Fibroblast of lung (primary cell): ENCODE data around the gene BRD8. TPM values are rescaled to one million over a fixed set of nuclear protein-coding genes. Genes with fewer than 3 reads are reported as not detected.

Source experiments
- DNase-seq, 2 donors: peaks; one replicate each; pipeline versions ENCODE4 v3.0.0 to v3.0.0-alpha.2; 2010; ENCODE audit warnings: low read depth in 2 of 2
- H2AFZ ChIP-seq: 2 replicates; pipeline ENCODE4 v1.5.1; 2012; ENCODE audit warnings: low read length, control low read depth, inconsistent platforms
- H3K27ac ChIP-seq: 2 replicates; pipeline ENCODE4 v1.5.1; 2011; ENCODE audit warnings: low read length, control low read depth; ENCODE audit not compliant: insufficient read depth
- H3K27me3 ChIP-seq: 2 replicates; pipeline ENCODE4 v1.5.1; 2011; ENCODE audit warnings: mild to moderate bottlenecking, low read length; ENCODE audit not compliant: control insufficient read depth, insufficient read depth
- H3K36me3 ChIP-seq: 2 replicates; pipeline ENCODE4 v1.5.1; 2011; ENCODE audit warnings: low read length; ENCODE audit not compliant: control insufficient read depth, insufficient read depth
- H3K4me1 ChIP-seq: 2 replicates; pipeline ENCODE4 v1.5.1; 2011; ENCODE audit warnings: low read length; ENCODE audit not compliant: control insufficient read depth, insufficient read depth; ENCODE audit errors: extremely low read depth
- H3K4me2 ChIP-seq: 2 replicates; pipeline ENCODE4 v1.5.1; 2011; ENCODE audit warnings: low read length, control low read depth; ENCODE audit not compliant: insufficient read depth; ENCODE audit errors: extremely low read depth
- H3K4me3 ChIP-seq, 4 experiments: fragments of 200-600 bp in 1 of 4; sonication (generic) in 1 of 4; replicated peaks in 1 of 4; 2 replicates each; pipeline ENCODE4 v1.5.1; 2011 to 2016; ENCODE audit warnings: low read length in 4 of 4, low read depth in 3 of 4, mild to moderate bottlenecking in 3 of 4, control low read depth in 2 of 4, inconsistent platforms in 1 of 4, mixed read lengths in 1 of 4; ENCODE audit not compliant: insufficient read depth in 1 of 4; ENCODE audit errors: control extremely low read depth in 1 of 4
- H3K79me2 ChIP-seq: 2 replicates; pipeline ENCODE4 v1.5.1; 2012; ENCODE audit warnings: mild to moderate bottlenecking, low read length, inconsistent platforms; ENCODE audit not compliant: control insufficient read depth, insufficient read depth
- H3K9ac ChIP-seq: 2 replicates; pipeline ENCODE4 v1.5.1; 2011; ENCODE audit warnings: mild to moderate bottlenecking, low read length, control low read depth; ENCODE audit not compliant: insufficient read depth
- H3K9me3 ChIP-seq: 2 replicates; pipeline ENCODE4 v1.5.1; 2012; ENCODE audit warnings: low read depth, low read length; ENCODE audit not compliant: control insufficient read depth, insufficient read depth
- H4K20me1 ChIP-seq: 2 replicates; pipeline ENCODE4 v1.5.1; 2011; ENCODE audit warnings: low read length; ENCODE audit not compliant: control insufficient read depth, insufficient read depth; ENCODE audit errors: extremely low read depth
- EZH2 ChIP-seq: IDR thresholded peaks from 2 replicates; pipeline ENCODE4 v1.5.1; 2012; ENCODE audit warnings: low read length, control low read depth, mild to moderate bottlenecking; ENCODE audit errors: missing control alignments
- polyA plus RNA-seq, 2 donors: library from polyadenylated mRNA; depleted of rRNA in 1 of 2; stranded (reverse) in 1 of 2; unstranded in 1 of 2; fragments of >200 nt; gene quantifications; 2 replicates each; pipeline ENCODE4 v1.2.1, GENCODE V29; 2011 to 2012; ENCODE audit warnings: missing spikeins in 1 of 2
- total RNA-seq: library from RNA; depleted of rRNA; stranded (reverse); fragments of >200 nt; gene quantifications from 2 replicates; pipeline ENCODE4 v1.2.1, GENCODE V29; 2014
- TF ChIP-seq, protein P1 (sequence below), 2 donors: IDR thresholded peaks in 1 of 2; conservative IDR thresholded peaks in 1 of 2; 1 replicate in 1 of 2; 2 replicates in 1 of 2; pipeline ENCODE4 v1.5.1; 2011 to 2012; ENCODE audit warnings: low read length in 2 of 2, control low read depth in 1 of 2, inconsistent platforms in 1 of 2, low read depth in 1 of 2, mild to moderate bottlenecking in 1 of 2

BRD8 gene
- total and polyA plus RNA-seq, 2 donors (not counting 1 experiment from before 2014, with no cell fraction given): 47.4 to 52.1 TPM

DNA sequence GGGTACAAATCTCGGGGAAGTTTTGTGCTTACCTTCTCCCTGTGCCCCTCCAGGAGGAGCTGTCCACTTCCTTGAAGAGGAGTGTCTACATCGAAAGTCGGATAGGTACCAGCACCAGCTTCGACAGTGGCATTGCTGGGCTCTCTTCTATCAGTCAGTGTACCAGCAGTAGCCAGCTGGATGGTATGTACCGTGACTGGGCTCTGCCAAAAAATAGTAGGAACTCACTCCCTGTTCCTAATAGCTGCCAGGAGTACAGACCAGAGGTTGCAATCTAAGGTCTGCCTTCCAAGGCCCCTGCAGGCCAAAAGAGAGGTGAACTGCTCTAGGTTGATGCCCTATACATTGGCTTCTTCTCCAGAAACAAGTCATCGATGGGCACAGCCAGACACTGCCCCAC is 4.4 kb upstream of the BRD8 start:
- H3K36me3 ChIP-seq: peaks cover 9% of the 10 kb centered on the region

DNA sequence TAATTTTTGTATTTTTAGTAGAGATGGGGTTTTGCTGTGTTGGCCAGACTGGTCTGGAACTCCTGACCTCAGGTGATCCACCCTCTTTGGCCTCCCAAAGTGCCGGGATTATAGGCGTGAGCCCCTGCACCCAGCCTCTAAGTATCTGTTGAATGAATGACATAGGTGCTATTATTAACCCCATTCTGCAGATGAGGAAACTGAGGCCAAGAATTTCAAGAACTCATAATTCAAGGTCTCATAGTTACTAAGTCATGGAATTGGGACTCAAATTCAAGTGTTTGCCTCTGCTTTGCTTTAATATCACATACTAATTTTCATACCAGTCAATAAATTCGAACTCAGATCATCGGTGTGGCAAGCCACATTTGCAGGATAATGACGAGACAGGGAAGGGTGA is 2.4 kb upstream of the BRD8 start:
- Histone ChIP-seq H4K20me1 (no peaks in the 10 kb centered on the region), H2AFZ (no peak overlapping the region), H3K36me3 (peaks cover 7% of the 10 kb centered on the region), H3K9me3 (no peaks in the 10 kb centered on the region), H3K9ac (no peak overlapping the region), H3K27ac (no peak overlapping the region), H3K4me3 (no peak overlapping the region), H3K4me1 (no peaks in the 10 kb centered on the region), H3K27me3 (no peaks in the 10 kb centered on the region), H3K4me2 (no peak overlapping the region), H3K79me2 (peaks cover 42% of the 10 kb centered on the region)
- TF ChIP-seq EZH2: no peak
- TF ChIP-seq, protein P1, sequence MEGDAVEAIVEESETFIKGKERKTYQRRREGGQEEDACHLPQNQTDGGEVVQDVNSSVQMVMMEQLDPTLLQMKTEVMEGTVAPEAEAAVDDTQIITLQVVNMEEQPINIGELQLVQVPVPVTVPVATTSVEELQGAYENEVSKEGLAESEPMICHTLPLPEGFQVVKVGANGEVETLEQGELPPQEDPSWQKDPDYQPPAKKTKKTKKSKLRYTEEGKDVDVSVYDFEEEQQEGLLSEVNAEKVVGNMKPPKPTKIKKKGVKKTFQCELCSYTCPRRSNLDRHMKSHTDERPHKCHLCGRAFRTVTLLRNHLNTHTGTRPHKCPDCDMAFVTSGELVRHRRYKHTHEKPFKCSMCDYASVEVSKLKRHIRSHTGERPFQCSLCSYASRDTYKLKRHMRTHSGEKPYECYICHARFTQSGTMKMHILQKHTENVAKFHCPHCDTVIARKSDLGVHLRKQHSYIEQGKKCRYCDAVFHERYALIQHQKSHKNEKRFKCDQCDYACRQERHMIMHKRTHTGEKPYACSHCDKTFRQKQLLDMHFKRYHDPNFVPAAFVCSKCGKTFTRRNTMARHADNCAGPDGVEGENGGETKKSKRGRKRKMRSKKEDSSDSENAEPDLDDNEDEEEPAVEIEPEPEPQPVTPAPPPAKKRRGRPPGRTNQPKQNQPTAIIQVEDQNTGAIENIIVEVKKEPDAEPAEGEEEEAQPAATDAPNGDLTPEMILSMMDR (conservative IDR thresholded peaks at IDR 0.05 in 1 of 2, IDR thresholded peaks at IDR 0.05 in 1 of 2; ENCODE audit: low read depth in 1 of 2, low read length in 2 of 2): no peak
- no peak for DNase-seq

More for the DNA sequence above, 4.4 kb upstream of the BRD8 start:
- H3K9me3 ChIP-seq: no peaks in the 10 kb centered on the region
- no peak overlapping the region for H3K27ac ChIP-seq
- H3K4me2 ChIP-seq: no peak overlapping the region
- H4K20me1 ChIP-seq: no peaks in the 10 kb centered on the region
- no peak overlapping the region for H3K4me3 ChIP-seq
- H3K4me1 ChIP-seq: no peaks in the 10 kb centered on the region
- H3K27me3 ChIP-seq: no peaks in the 10 kb centered on the region
- H2AFZ ChIP-seq: no peak overlapping the region
- H3K9ac ChIP-seq: no peak overlapping the region
- peaks cover 23% of the 10 kb centered on the region for H3K79me2 ChIP-seq
- no peak for DNase-seq
- TF ChIP-seq, protein P1 (conservative IDR thresholded peaks at IDR 0.05 in 1 of 2, IDR thresholded peaks at IDR 0.05 in 1 of 2; ENCODE audit: low read depth in 1 of 2, low read length in 2 of 2): no peak
- no peak for TF ChIP-seq EZH2

DNA sequence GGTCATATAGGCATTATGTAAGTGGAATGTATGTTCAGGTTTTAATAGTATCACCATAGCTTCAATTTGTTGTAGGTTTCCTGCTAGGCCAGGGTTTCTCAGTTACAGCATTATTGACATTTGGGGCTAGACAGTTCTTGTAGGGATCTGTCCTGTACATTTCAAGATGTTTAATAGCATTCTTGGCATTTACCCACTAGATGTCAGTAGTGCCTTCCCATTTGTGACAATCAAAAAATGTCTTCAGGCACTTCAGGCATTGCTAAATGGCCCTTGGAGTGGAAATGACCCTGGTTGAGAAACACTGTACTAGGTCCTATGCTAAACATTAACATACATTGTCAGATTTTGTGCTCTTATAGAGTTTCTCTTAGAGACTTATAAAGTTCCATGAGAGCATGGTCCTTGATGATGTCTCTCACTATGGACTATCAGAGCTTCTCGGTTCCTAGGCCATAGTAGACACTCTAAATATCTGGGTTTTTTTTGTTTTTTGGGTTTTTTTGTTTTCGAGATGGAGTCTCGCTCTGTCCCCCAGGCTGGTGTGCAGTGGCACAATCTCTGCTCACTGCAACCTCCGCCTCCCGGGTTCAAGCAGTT is 1.9 kb upstream of the BRD8 start:
- no peak overlapping the region for H2AFZ ChIP-seq
- peak; percentile 48 to 65 for DNase-seq
- H3K27ac ChIP-seq: no peak overlapping the region

More for the DNA sequence above, 1.9 kb upstream of the BRD8 start:
- no peak overlapping the region for H3K9ac ChIP-seq
- H3K4me3 ChIP-seq: peak overlapping the region; percentile 49 to 98 (median 84)
- no peaks in the 10 kb centered on the region for H4K20me1 ChIP-seq
- H3K27me3 ChIP-seq: no peaks in the 10 kb centered on the region
- H3K4me1 ChIP-seq: no peaks in the 10 kb centered on the region
- H3K79me2 ChIP-seq: peaks cover 44% of the 10 kb centered on the region
- no peak for TF ChIP-seq EZH2
- TF ChIP-seq, protein P1 (conservative IDR thresholded peaks at IDR 0.05 in 1 of 2, IDR thresholded peaks at IDR 0.05 in 1 of 2; ENCODE audit: low read depth in 1 of 2, low read length in 2 of 2): peak; percentile 18 to 51
- peak overlapping the region; percentile 97 for H3K4me2 ChIP-seq
- peaks cover 7% of the 10 kb centered on the region for H3K36me3 ChIP-seq
- H3K9me3 ChIP-seq: no peaks in the 10 kb centered on the region
